GM18870 (cell line): ENCODE measurements around the gene PRUNE2.

Experiments used
- ATAC-seq: cut with Tn5 transposase; IDR thresholded peaks from one replicate; pipeline ENCODE4 v1.9.1; 2021; ENCODE audit warnings: moderate library complexity; ENCODE audit not compliant: unreplicated experiment

Gene PRUNE2

DNA sequence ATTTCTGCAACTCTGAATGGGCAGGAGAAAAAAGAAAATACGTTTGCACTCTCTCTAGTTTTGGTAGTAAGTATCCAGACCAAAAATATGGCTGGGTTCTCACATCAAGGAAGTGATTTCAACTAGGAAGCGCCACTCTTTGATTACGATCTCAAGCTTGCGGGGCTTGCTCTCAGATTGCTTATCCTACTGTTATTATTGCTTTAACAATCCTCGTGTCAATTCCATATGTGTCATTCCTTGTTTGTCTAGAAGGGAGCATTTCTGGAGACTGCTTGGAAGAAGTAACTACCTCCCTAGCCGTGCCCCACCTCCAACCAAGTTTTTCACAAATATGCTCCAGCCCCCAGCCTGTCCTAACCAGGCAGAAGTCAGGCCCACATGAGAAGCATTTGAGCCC, 3.5 kb downstream of the PRUNE2 start:
- ATAC-seq: no peak

DNA sequence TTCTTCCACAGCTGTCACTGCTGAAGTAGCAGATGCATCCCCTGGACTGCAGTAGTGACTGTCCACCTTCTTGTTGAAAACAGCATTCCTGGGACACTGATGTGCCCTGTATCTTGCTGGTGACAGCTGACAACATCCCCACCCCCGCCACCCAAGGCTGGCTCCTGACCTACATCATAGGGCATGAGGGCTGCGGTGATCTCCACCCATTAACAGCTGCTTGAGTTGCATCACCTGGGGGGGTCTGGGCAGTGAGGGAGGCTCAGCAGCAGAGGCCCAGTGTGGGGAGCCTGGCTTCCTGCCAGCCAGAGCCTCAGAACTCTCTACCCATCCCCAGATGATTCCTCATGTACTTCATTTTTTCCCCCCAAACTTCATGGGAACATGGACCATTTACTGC, 4.1 kb downstream of the PRUNE2 start:
- ATAC-seq: no peak

- ATAC-seq: no peak
These were observed 5.0 kb downstream of the PRUNE2 start for GRCh38 chr9:76900884-76901440.

GRCh38 chr9:76898786-76899185, 7.1 kb downstream of the PRUNE2 start:
- no peak for ATAC-seq

- ATAC-seq: no peak
These were observed 7.9 kb downstream of the PRUNE2 start for GRCh38 chr9:76897804-76898525.

- no peak for ATAC-seq
These were observed 9.9 kb downstream of the PRUNE2 start for GRCh38 chr9:76896035-76896434.

DNA sequence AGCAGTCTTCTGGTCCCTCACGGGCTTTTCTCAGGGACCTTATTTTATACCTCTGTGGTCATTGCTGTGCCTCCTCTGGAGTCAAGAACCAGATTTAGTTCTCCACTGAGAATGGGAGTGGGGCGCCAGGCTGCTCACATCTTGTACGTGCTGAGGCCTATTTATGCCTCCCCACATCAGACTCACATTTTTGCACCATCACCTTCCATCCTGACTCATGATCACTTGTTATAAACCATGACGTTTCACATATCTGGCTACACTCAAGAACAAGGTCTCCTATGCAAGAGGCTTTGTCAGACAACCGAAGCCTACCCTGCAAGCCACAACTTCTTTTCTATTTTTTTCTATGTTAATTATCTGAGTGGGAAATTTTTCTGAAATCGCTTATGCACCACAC, 10.7 kb downstream of the PRUNE2 start:
- no peak for ATAC-seq

DNA sequence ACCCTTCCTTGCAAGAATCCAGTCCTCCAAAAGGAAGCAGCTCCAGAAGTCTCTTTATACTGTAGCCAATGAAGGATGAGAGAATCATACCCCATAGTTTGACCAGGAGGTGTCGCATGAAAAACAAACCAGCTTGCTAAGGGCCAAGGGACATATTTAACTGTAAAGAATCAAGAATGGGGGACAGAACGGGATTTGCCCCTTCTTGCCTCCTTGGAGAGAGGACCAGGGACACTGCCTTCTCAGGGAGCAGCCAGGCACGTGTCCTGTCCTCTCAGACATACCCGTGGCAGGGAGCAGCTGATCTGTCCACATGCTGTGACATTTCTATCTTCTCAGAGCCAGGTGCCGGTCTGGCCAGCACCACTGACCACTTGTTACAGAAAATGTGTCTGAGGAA, 11.7 kb downstream of the PRUNE2 start:
- ATAC-seq: no peak

GRCh38 chr9:76893395-76893932, 12.4 kb downstream of the PRUNE2 start:
- ATAC-seq: no peak

GRCh38 chr9:76891874-76892273, 14.0 kb downstream of the PRUNE2 start:
- no peak for ATAC-seq

DNA sequence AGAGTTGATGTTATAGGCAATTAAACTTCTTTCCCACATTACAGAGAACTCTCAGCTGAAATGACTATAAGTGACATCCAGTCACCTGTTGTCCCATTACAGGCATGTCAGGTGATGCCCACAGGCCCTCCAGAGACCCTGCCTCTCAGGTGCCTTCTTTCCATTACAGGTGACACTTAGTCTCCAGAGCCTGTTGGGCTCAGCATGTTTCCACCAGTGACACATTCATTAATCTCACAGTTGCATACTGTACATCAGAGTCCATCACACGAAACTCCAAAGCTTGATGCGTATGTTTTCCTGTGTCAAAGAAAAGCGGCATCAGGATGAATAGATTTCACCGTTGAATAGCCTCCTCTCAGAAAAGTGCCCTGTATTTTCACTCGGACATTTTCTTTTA, 14.6 kb downstream of the PRUNE2 start:
- no peak for ATAC-seq

- ATAC-seq: no peak
These were observed 18.0 kb downstream of the PRUNE2 start for GRCh38 chr9:76887951-76888350.

DNA sequence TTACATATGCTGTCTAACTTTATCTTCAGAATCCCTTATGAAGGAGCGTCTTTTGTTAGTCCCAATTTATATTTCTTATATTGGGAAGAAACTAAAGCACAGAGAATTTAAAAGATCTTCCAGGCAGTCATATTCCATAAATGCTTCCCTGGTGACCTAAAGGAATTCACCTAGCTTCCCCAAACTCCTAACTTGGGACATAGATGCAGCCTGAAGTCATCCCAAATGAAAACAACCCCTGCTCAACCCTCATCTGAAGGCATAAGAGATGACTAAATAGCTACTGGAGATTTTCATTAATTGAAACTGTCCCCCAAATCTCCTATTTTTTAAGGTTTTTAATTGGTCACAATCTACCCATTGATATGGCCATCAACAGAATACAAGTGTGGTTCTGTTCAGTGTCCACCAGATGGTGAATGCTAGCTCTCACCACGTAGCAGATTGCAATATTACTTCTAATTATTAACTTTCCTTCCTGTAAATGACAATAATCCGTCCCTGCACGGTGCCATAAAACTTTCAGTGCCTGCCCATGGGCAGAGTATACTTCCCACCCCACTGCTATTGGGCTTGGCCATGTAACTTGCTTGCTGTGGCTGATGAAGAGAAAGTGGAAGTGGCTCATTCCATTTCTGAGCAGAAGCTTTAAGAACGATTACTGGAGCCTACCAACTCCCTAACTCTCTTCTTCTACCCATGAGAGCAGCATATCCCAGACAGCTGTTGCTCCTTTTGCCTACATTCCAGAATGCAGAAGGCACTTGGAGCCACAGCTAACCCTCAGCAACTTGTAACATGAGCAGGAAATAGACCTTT, 18.7 kb downstream of the PRUNE2 start:
- no peak for ATAC-seq

DNA sequence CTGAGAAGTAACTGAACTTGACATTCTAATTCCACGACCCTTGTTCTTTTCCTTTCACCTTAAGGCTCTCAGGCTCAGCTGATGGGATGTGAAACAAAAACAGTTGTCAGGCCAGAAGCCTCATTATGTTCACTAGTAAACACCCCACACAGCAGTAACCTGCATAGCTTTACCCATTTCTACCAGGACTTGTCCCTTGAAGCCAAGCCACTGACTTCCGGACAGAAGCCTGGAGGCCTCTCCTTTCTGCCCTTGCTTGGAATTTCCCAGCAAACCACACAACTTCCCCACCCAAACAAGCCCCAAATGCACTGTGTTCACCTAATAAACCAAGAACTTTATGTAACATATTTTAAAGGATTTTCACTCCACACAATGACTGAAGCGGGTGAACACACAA, 19.6 kb downstream of the PRUNE2 start:
- no peak for ATAC-seq

- ATAC-seq: no peak
These were observed 21.1 kb downstream of the PRUNE2 start for GRCh38 chr9:76884823-76885222.

DNA sequence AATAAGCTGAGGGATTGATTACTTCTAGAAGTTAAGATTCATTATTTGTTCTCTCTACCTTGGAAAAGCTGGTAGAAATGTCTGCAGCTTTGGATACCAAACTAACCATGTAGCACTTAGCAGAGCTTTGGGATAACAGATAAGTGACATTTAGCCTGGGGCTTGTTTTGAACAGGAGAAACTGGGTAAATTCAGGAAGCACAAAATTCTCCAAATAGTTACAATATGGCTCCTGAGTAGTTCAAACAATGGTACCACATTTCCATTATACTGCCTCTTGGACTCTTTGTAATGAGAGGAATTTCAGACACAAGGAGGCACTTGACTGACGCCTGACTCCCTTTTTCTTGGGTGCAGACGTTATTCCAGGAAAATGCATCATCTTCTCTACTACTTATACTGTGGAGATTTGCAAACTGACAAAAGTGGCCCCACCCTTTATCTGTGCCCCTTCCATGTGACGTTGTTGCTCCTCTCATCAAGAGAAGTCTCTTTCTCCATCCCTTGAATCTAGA, 22.5 kb downstream of the PRUNE2 start:
- ATAC-seq: no peak

- peak; percentile 67 for ATAC-seq
These were observed 23.2 kb downstream of the PRUNE2 start for GRCh38 chr9:76882686-76883085.

DNA sequence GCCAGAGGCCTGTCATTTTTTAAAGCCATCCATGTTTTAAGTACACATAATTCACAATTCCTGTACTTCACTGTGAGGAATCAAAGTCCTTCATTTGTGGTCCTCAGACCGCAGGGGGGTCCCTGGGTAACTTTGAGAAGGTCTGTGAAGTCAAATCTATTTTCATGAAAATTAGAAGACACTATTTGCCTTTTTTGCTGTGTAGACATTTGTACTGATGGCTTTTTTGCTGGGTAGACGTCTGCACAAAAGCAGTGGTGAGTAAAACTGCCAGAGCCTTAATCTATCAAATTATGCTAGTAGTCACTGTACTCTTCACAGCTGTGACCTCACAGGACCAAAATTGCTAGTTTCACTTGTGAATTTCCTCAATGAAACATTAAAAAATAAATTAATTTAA, 25.7 kb downstream of the PRUNE2 start:
- no peak for ATAC-seq

DNA sequence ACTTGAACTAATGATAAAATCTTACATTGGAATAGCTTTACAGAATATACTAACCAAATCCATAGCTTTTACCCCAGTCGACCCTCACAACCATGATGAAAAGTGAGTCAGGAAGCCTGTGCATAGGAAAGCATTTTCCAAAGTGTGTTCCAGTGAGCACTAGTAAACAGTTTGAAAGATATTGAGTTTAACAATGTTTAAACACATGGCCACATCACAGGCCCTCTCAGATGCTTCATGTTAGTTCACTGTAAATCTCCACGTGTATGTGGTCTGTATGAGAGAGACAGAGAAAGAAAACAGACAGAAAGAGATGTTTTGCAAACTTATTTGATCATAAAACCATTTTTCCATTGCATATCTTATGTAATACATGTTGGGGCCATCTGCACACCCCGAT, 27.0 kb downstream of the PRUNE2 start:
- no peak for ATAC-seq

DNA sequence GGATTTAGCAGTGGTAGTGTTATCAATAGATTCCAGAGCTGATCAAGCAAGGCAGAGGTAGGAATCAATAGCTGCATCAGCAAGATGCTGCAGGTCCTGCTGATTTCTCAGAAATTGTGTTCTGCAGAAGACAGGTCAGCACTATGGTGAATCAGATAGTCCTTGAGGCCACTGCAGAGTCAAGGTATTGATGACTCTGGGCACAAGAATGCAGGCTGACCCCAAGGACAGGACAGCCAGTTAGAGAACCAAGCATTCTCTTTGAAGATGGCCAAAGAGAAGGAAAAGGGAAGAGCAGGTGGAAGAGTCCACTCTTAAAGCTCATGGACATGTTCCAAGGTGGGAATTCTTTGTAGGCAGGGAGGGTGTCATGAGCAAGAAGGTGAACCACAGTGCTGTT, 28.0 kb downstream of the PRUNE2 start:
- no peak for ATAC-seq

DNA sequence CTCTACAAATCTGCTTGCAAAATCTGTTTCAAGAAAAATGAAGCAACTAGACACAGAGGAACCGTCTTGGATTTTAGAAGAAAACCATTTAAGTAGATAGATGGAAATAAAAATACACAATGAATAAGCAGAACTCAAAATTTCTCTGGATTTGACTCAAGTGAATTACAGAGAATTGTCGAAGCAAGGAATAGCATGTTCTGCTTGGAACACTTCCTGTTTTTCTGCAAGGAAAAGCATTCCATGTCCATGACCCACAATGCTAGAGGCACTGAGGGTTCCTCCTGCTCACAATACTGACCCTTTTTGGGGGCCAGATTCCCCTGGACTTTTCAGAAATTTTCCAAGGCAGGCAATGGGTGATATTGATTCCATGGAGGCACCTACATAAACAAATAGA, 29.8 kb downstream of the PRUNE2 start:
- ATAC-seq: no peak

DNA sequence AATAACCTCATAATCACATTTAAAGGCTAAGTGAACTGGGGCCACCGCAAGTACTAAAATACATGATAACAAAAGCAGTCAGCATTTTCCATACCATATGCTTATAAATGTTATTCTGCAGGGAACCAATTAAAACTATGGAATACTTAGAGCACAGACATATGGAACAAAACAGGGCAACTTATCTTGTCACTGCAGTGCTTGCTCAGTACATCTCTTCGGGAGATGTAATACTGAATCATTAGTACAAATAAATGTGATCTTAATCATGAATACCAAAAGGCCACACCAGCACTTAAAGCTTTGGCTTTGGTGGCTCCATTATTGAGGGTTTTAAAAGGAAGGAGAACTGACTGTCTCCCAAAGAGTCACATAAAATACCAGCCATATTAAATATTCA, 32.1 kb downstream of the PRUNE2 start:
- ATAC-seq: no peak
